ENCODE data around the gene TPD52L1. TPM values are rescaled to one million over a fixed set of nuclear protein-coding genes. Genes with fewer than 3 reads are reported as not detected.

Gene TPD52L1
- total RNA-seq, 1 experiment from 2014 or later: 12.4 TPM

GRCh38 chr6:125224231-125224861 is 70.8 kb downstream of the TPD52L1 start (continued):
- no peak for TF ChIP-seq ARID4B (CRISPR knock-in tag; IDR thresholded peaks at IDR 0.05; ENCODE audit: borderline replicate concordance)
- no peak for TF ChIP-seq E2F1 (CRISPR knock-in tag; IDR thresholded peaks at IDR 0.05)
- TF ChIP-seq GABPB1 (CRISPR knock-in tag; IDR thresholded peaks at IDR 0.05): no peak
- no peak for TF ChIP-seq GTF2I (CRISPR knock-in tag; conservative IDR thresholded peaks at IDR 0.05)

- ATAC-seq (no peak), DNase-seq (ENCODE audit: low spot score) (no peak)
- TF ChIP-seq NR2C2 (CRISPR knock-in tag; IDR thresholded peaks at IDR 0.05): no peak
- no peak for TF ChIP-seq CREB1 (CRISPR knock-in tag; IDR thresholded peaks at IDR 0.05)
- no peak for TF ChIP-seq OVOL2 (CRISPR knock-in tag; IDR thresholded peaks at IDR 0.05; ENCODE audit: borderline replicate concordance)
- no peak for TF ChIP-seq ZNF232 (CRISPR knock-in tag; IDR thresholded peaks at IDR 0.05)
- no peak for TF ChIP-seq AR (CRISPR knock-in tag; IDR thresholded peaks at IDR 0.05)
- TF ChIP-seq ATF3 (CRISPR knock-in tag; conservative IDR thresholded peaks at IDR 0.05): no peak
- no peak for TF ChIP-seq ATF2 (CRISPR knock-in tag; IDR thresholded peaks at IDR 0.05; ENCODE audit: borderline replicate concordance, low read depth)
- TF ChIP-seq EMX1 (CRISPR knock-in tag; IDR thresholded peaks at IDR 0.05): no peak
- Mint-ChIP-seq H3K36me3 (no peaks in the 10 kb centered on the region), H3K4me3 (no peak overlapping the region), H3K27ac (no peak overlapping the region), H3K4me1 (peaks cover 13% of the 10 kb centered on the region), H3K27me3 (ENCODE audit: low read depth) (no peaks in the 10 kb centered on the region), H3K9me3 (no peaks in the 10 kb centered on the region)
- ChIA-PET POLR2A (no interaction called here), CTCF (no interaction called here)
These were observed 73.7 kb downstream of the TPD52L1 start for GRCh38 chr6:125227244-125227643.

GRCh38 chr6:125228981-125229479 is 75.5 kb downstream of the TPD52L1 start:
- no peak overlapping the region for H3K4me3 Mint-ChIP-seq
- TF ChIP-seq SMAD3 (CRISPR knock-in tag; IDR thresholded peaks at IDR 0.05; ENCODE audit: borderline replicate concordance) (no peak), STAT6 (CRISPR knock-in tag; conservative IDR thresholded peaks at IDR 0.05; ENCODE audit: low read depth) (no peak), FOXP1 (CRISPR knock-in tag; IDR thresholded peaks at IDR 0.05; ENCODE audit: borderline replicate concordance) (no peak), KAT7 (CRISPR knock-in tag; IDR thresholded peaks at IDR 0.05; ENCODE audit: borderline replicate concordance) (no peak), E2F5 (CRISPR knock-in tag; IDR thresholded peaks at IDR 0.05) (no peak)

More at GRCh38 chr6:125228981-125229479, 75.5 kb downstream of the TPD52L1 start:
- Mint-ChIP-seq H3K27ac (peak overlapping the region; percentile 56; the same call in 1 of the 2 replicates), H3K9me3 (no peaks in the 10 kb centered on the region), H3K27me3 (ENCODE audit: low read depth) (no peaks in the 10 kb centered on the region), H3K4me1 (peaks cover 13% of the 10 kb centered on the region), H3K36me3 (no peaks in the 10 kb centered on the region)
- POLR2A ChIA-PET: interaction anchor here (0.6 kb wide), 1 partner anchor 123 kb away, joined by 3 read pairs; no protein-coding TSS in a partner anchor
- DNase-seq (ENCODE audit: low spot score): no peak
- no peak for ATAC-seq
- CTCF ChIA-PET: no interaction called here

Data from WTC11 (cell line).